GM21528 (cell line): ENCODE data around the gene STPG4.
"Not testable (repeated sequence)": the region's sequence is repeated elsewhere in the genome, so short reads cannot be mapped to it uniquely, and the experiment has no call there.

Source experiments
- ATAC-seq: cut with Tn5 transposase; IDR thresholded peaks from one replicate; pipeline ENCODE4 v1.9.1; 2021; ENCODE audit warnings: mild to moderate bottlenecking, moderate library complexity; ENCODE audit not compliant: unreplicated experiment, low FRiP score

The STPG4 gene

GRCh38 chr2:47155091-47155876 is at the start of gene STPG4:
Gene STPG4, minus strand, starts transcription at chr2:47155308. Its CDS starts 57 bp downstream, at chr2:47155251.
- no peak for ATAC-seq

- ATAC-seq = no peak
These were observed 49.6 kb upstream of the STPG4 start for GRCh38 chr2:47204691-47205090.

- no peak for ATAC-seq
These were observed 48.9 kb upstream of the STPG4 start for GRCh38 chr2:47203995-47204394.

GRCh38 chr2:47201224-47201623 is 46.1 kb upstream of the STPG4 start:
- no peak for ATAC-seq

- no peak for ATAC-seq
These were observed 43.9 kb upstream of the STPG4 start for GRCh38 chr2:47198985-47199451.

GRCh38 chr2:47196499-47196898 is 41.4 kb upstream of the STPG4 start:
- ATAC-seq = no peak

GRCh38 chr2:47196046-47196445 is 40.9 kb upstream of the STPG4 start:
- ATAC-seq = no peak

GRCh38 chr2:47195148-47195547 is 40.0 kb upstream of the STPG4 start:
- ATAC-seq = no peak

GRCh38 chr2:47194410-47194809 is 39.3 kb upstream of the STPG4 start:
- no peak for ATAC-seq

- no peak for ATAC-seq
These were observed 38.5 kb upstream of the STPG4 start for GRCh38 chr2:47193607-47194006.

GRCh38 chr2:47190188-47190881 is 35.2 kb upstream of the STPG4 start:
- no peak for ATAC-seq

GRCh38 chr2:47189635-47190034 is 34.5 kb upstream of the STPG4 start:
- no peak for ATAC-seq

- no peak for ATAC-seq
These were observed 32.0 kb upstream of the STPG4 start for GRCh38 chr2:47187069-47187468.

GRCh38 chr2:47186351-47186750 is 31.2 kb upstream of the STPG4 start:
- no peak for ATAC-seq

- ATAC-seq = not testable (repeated sequence)
These were observed 30.0 kb upstream of the STPG4 start for GRCh38 chr2:47185098-47185497.

- no peak for ATAC-seq
These were observed 26.1 kb upstream of the STPG4 start for GRCh38 chr2:47181176-47181575.

- ATAC-seq = no peak
These were observed 25.4 kb upstream of the STPG4 start for GRCh38 chr2:47180531-47180930.

- ATAC-seq = no peak
These were observed 24.3 kb upstream of the STPG4 start for GRCh38 chr2:47179388-47179787.

- no peak for ATAC-seq
These were observed 23.2 kb upstream of the STPG4 start for GRCh38 chr2:47178341-47178740.

- ATAC-seq = no peak
These were observed 22.0 kb upstream of the STPG4 start for GRCh38 chr2:47177043-47177565.

GRCh38 chr2:47174733-47175361 is 19.7 kb upstream of the STPG4 start:
- no peak for ATAC-seq
